Stimulated activated CD4-positive, alpha-beta T cell treated with anti-CD3 and anti-CD28 coated beads, Interleukin-15, amount 100 ng/mL, for 48 hours (primary cell): ENCODE measurements around the gene CDH23.

Experiments used
- DNase-seq, 2 donors: peaks; one replicate each; pipeline ENCODE4 v3.0.0-alpha.2; 2020; ENCODE audit warnings: low read depth in 2 of 2

The CDH23 gene

DNA sequence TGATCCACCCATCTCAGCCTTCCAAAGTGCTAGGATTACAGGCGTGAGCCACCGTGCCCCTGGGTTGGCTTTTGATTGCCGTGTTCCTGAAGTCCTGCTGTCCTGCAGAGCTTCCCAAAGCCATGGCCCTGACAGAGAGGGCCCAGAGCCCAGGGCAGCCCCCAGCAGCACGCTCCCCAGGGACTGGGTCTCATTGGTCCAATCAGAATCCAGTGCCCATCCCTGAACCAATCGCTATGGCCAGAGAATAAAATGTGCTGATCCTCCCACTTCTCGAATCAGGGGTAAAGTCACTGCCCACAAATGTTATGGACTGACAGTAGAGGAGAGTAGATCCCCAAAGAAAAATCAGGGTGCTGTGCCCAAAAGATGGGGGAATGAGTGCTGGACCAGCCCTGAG, 327.8 kb downstream of the CDH23 start:
- no peak for DNase-seq

DNA sequence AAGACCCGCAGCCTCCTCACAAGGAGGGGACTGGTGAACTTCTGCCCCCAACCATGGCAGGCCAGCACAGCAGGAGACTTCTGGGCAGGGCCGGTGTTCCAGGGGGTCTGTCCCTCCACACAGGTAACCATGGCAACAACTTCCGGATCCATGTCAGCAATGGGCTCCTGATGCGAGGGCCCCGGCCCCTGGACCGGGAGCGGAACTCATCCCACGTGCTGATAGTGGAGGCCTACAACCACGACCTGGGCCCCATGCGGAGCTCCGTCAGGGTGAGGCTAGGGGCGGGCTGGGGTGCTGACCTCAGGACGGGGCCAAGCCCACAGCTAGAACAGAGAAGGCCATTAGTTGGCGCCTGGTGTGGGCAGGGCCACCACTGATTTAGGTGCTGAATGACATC, 328.5 kb downstream of the CDH23 start:
- no peak for DNase-seq

- peak; percentile 80 to 81 for DNase-seq
Measured at GRCh38 chr10:71725998-71726579, 329.4 kb downstream of the CDH23 start.

GRCh38 chr10:71726580-71727104, 329.9 kb downstream of the CDH23 start:
- DNase-seq = peak in 1 of 2 donors; percentile 58

- DNase-seq = no peak
Measured at GRCh38 chr10:71727105-71727737, 330.5 kb downstream of the CDH23 start.

DNA sequence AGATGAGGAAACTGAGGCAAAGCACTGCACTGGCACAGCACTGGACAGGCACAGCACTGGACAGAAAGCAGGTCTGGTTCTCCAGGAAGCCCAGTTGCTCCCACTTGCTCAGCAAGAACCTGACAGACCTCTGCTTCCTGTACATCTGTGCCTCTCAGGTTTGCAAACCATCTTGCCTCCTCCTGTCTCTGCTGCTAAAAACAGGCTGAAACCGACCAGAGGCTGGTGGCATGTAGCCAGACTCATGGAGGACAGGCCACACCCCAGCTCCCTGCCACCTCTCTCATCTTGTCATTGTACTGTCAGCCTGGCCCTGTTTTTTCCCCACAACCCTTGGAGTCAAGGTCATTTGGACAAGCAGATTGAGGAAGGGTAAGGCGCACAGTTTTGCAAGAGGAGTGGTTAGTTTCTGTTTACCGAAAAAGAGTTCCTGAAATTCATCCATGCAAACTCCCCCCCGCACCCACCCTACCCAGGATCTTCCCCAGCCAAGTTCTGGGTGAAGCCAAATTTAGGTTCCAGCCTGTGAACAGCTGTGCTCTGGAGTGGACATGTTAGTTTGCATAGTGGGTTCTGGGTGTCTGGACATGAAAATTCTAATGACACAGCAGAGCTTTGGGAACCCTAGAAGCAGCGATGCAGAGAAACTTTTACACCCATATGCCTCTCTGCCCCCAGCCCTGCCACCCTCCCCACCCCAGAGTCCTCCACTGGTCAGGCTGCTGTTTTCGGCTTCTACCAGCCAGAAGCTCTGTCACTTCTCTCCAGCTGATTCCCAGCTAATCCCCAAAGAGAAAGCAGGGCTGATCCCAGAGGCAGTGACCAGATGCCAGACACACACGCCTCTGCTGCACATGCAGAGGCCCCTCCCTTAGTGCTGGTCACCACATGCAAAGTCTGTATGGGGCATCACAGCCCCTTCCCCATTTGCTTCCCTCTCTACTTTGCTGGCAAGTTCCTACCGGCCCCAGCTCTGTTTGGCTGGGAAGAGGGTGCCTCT, 331.3 kb downstream of the CDH23 start:
- no peak for DNase-seq

- no peak for DNase-seq
Measured at GRCh38 chr10:71729161-71729636, 332.5 kb downstream of the CDH23 start.

DNA sequence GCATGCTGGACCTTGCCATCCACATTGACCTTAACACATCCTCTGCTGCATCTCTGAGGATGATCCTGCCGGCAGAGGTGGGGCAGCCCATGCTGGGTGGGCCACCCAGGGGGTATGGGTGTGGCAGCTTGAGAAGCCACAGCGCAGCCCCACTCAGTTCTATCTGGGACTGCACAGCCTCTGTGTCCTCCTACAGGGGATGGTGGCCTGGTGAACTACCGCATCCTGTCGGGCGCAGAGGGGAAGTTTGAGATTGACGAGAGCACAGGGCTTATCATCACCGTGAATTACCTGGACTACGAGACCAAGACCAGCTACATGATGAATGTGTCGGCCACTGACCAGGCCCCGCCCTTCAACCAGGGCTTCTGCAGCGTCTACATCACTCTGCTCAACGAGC, 335.1 kb downstream of the CDH23 start:
- no peak for DNase-seq

- no peak for DNase-seq
Measured at GRCh38 chr10:71734797-71735196, 338.1 kb downstream of the CDH23 start.

DNA sequence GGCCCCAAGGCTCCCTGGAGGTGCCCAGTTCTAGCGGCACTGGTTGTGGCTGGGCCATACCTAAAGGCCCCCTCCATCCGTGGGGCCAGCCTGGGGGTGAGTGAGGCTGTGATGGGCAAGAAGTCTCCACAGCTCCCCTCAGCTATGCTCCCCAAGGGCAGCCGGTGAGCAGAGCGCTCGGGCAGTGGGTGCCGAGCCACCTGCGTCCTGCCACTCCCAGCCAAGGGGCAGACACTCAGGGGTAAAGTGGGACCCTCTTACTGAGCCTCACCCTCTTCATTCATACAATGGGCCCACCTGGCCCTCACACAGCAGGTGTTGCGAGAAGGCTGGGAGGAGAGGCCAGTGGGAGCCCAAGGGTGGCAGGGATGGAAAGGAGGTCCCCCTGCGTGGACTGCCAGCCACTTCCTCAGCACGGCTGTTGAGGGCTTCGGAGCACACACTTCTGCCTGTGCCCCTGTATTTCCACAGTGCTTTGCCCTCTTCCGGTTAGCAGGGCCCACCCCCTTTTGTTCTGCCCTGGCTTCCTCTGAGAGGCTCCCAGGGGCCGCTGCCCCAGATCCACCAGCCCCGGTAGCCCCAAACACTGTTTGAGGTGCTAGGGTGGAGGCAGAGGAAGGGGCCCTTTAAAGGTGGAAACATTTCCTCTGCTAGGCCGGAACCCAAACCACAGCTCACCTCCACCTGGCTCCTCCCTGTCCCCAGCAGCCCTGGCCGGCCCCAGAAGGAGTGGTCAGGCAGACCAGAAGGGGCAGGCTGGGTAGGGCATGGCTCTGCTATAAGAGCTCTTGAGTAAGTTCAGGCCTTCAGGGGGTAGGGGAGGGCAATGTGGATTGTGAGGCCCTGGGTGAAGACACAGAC, 339.2 kb downstream of the CDH23 start:
- DNase-seq = no peak

GRCh38 chr10:71736570-71736952, 339.8 kb downstream of the CDH23 start:
- no peak for DNase-seq

DNA sequence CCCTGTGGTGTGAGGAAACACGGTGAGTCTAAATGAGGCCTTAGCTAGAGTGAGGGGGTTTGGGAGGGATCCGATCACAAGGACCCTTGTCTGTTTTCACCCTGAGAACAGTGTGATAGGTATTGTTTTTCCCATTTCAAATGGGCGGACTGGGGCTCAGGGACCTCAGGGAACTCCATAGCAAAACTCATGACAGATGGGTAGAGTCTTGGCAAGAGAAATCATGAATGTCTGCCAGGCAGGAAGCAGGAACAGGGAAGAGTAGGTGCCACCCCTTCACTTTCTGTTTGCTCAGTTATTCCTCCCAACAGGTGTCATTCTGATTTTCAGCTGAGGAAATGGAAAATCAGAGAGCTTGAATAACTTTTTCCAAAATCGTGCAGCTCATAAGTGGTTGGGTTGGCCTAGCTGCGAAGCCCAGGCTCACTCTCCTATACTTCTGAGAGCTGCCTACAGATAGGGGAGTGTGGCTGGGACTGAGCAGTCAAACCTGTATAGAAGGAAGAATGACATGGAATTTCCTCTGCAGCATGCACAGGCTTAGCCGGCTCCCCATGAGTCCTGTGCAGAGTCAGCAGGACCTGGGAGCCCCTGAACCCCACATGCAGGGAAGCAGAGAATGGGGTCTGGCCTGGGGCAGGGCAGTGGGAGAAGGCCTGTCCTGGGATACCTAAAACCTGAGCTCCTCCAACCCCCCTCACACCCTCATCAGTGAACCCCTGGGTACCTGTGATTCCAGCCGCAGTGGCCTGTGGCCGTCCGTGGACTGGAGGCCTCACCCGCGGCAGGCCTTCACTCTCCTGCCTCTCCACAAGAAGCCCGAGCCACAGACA, 340.5 kb downstream of the CDH23 start:
- DNase-seq = no peak

DNA sequence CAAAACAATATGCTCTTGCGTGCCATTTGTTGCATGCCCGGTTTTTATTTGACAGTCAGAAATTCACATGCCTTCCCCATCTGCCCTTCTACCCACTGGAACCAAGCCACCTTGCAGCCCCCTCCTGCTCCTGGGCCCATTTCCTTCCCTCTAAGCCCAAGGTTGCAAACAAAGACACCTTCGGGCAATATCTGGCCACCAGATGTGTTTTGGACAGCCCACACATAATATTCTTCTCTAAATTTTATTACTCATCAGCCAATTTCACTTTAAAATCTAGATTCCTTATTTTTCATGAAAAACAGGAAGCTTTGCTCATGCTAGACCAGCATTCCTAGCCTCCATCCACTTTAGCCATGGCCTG, 341.1 kb downstream of the CDH23 start:
- no peak for DNase-seq

DNA sequence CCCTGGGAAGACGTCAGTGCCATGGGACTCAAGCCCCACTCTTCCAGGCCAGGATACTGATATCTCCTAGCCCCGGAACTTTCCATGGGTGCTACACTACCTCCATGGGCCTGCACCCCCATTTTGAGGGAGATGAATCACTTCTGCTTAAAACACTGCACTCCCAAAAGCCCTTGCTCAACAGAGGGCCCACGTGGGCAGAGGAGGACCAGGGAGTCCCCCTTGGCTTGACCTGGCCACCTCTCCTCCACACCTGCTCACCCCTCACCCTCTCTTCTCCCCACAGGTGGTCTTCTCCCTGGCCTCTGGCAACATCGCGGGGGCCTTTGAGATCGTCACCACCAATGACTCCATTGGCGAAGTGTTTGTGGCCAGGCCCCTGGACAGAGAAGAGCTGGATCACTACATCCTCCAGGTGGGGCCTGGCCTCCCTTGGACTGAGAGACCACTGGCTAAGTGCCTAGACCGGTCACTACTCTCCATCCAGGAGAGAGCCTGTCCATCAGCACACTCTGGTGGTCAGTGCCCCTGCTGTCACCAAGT, 342.7 kb downstream of the CDH23 start:
- DNase-seq = no peak

GRCh38 chr10:71740069-71740653, 343.4 kb downstream of the CDH23 start:
- no peak for DNase-seq

- DNase-seq = no peak
Measured at GRCh38 chr10:71741029-71741428, 344.3 kb downstream of the CDH23 start.

DNA sequence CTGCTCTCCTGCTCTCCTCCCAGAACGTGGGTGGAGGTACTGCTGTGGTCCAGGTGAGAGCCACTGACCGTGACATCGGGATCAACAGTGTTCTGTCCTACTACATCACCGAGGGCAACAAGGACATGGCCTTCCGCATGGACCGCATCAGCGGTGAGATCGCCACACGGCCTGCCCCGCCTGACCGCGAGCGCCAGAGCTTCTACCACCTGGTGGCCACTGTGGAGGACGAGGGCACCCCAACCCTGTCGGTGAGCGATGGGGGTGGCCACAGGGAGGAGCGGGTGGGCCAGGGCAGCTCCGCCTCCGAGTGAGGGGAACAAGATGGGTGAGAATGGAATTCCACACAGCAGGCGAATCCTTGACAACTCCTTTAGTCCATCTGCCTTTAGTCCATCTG, 345.0 kb downstream of the CDH23 start:
- DNase-seq = no peak

DNA sequence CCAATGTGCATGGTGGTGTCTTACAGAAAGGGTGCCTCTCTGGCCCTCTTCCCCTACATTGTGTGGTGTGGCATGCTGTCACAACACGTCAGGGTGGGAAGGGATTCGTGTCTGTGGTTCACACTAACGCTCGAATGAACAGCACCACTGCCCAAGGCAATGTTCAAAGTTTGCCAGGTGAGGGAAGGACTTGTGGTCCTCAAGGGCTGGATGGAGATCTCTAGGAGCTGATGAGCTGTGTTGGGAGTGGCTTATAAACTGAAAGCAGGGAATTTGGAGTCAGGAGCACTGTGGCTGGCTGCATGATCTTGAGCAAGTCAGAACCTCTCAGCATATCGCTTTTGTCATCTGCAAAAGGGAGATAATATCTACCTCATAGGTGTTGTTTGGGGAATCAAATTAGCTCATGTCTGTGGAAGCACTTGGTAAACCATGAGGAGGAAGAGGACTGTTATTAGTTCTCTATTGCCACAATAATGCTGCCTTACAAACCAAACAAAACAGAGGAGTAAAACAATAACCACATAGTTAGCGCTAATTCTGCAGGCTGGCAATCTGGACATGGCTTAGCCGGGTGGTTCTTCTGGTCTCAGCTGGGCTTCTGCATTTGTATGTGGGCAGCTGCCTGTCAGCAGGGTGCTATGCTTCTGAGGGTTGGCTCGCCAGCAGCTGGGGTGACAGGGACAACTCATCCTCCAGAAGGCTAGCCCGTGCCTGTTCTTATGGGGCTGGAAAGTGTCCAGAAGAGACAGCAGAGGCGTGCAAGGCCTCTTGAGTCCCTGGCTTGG, 345.8 kb downstream of the CDH23 start:
- DNase-seq = no peak
